ENCODE data around the gene COL4A6.

COL4A6 gene

GRCh38 chrX:108217876-108218275 lies 220.3 kb downstream of the COL4A6 start:
- no peak for DNase-seq (ENCODE audit: low read depth in 2 of 3, low spot score in 2 of 3)

GRCh38 chrX:108216919-108217571 lies 221.2 kb downstream of the COL4A6 start:
- no peak for DNase-seq (ENCODE audit: low read depth in 2 of 3, low spot score in 2 of 3)

- DNase-seq (ENCODE audit: low read depth in 2 of 3, low spot score in 2 of 3), result no peak
Measured at GRCh38 chrX:108216405-108216804, 221.8 kb downstream of the COL4A6 start.

- DNase-seq (ENCODE audit: low read depth in 2 of 3, low spot score in 2 of 3), result no peak
Measured at GRCh38 chrX:108211301-108211700, 226.9 kb downstream of the COL4A6 start.

- DNase-seq (ENCODE audit: low read depth in 2 of 3, low spot score in 2 of 3), result no peak
Measured at GRCh38 chrX:108209006-108209554, 229.1 kb downstream of the COL4A6 start.

GRCh38 chrX:108203540-108203939 lies 234.7 kb downstream of the COL4A6 start:
- no peak for DNase-seq (ENCODE audit: low read depth in 2 of 3, low spot score in 2 of 3)

- DNase-seq (ENCODE audit: low read depth in 2 of 3, low spot score in 2 of 3), result no peak
Measured at GRCh38 chrX:108199691-108200090, 238.5 kb downstream of the COL4A6 start.

- no peak for DNase-seq (ENCODE audit: low read depth in 2 of 3, low spot score in 2 of 3)
Measured at GRCh38 chrX:108199041-108199440, 239.2 kb downstream of the COL4A6 start.

GRCh38 chrX:108198420-108198819 lies 239.8 kb downstream of the COL4A6 start:
- no peak for DNase-seq (ENCODE audit: low read depth in 2 of 3, low spot score in 2 of 3)

- DNase-seq (ENCODE audit: low read depth in 2 of 3, low spot score in 2 of 3), result no peak
Measured at GRCh38 chrX:108186811-108187210, 251.4 kb downstream of the COL4A6 start.

GRCh38 chrX:108178143-108178498 lies 260.1 kb downstream of the COL4A6 start:
- no peak for DNase-seq (ENCODE audit: low read depth in 2 of 3, low spot score in 2 of 3)

- DNase-seq (ENCODE audit: low read depth in 2 of 3, low spot score in 2 of 3), result no peak
Measured at GRCh38 chrX:108177351-108178142, 260.7 kb downstream of the COL4A6 start.

GRCh38 chrX:108173874-108174273 lies 264.3 kb downstream of the COL4A6 start:
- DNase-seq (ENCODE audit: low read depth in 2 of 3, low spot score in 2 of 3), result no peak

GRCh38 chrX:108171671-108172070 lies 266.6 kb downstream of the COL4A6 start:
- no peak for DNase-seq (ENCODE audit: low read depth in 2 of 3, low spot score in 2 of 3)

- no peak for DNase-seq (ENCODE audit: low read depth in 2 of 3, low spot score in 2 of 3)
Measured at GRCh38 chrX:108169768-108170167, 268.5 kb downstream of the COL4A6 start.

- no peak for DNase-seq (ENCODE audit: low read depth in 2 of 3, low spot score in 2 of 3)
Measured at GRCh38 chrX:108168961-108169740, 269.1 kb downstream of the COL4A6 start.

GRCh38 chrX:108167211-108167872 lies 270.9 kb downstream of the COL4A6 start:
- no peak for DNase-seq (ENCODE audit: low read depth in 2 of 3, low spot score in 2 of 3)

- DNase-seq (ENCODE audit: low read depth in 2 of 3, low spot score in 2 of 3), result no peak
Measured at GRCh38 chrX:108165383-108166111, 272.7 kb downstream of the COL4A6 start.

GRCh38 chrX:108163333-108164082 lies 274.7 kb downstream of the COL4A6 start:
- DNase-seq (ENCODE audit: low read depth in 2 of 3, low spot score in 2 of 3), result no peak

- DNase-seq (ENCODE audit: low read depth in 2 of 3, low spot score in 2 of 3), result no peak
Measured at GRCh38 chrX:108162265-108162664, 276.0 kb downstream of the COL4A6 start.
